ENCODE data around the gene CDKAL1.

GRCh38 chr6:20539387-20539786 lies 5.1 kb downstream of the CDKAL1 start:
- no peak for TF ChIP-seq POLR2A (IDR thresholded peaks at IDR 0.05)
- TF ChIP-seq CTCF (IDR thresholded peaks at IDR 0.05) = no peak
- no peak for TF ChIP-seq EP300 (IDR thresholded peaks at IDR 0.05)

All from tibial nerve (tissue), 4 donors.